PC-9 (cell line): ENCODE data around the gene ZNF417. TPM values are rescaled to one million over a fixed set of nuclear protein-coding genes. Genes with fewer than 3 reads are reported as not detected.
"Not testable (repeated sequence)": the region's sequence is repeated elsewhere in the genome, so short reads cannot be mapped to it uniquely, and the experiment has no call there.

Experiments
- BruUV-seq: library from RNA; stranded (reverse); fragments of 400-500 nt; replicated peaks from 2 replicates; lab custom pipeline; 2021; lab: Mats Ljungman, UMichigan
- CTCF ChIA-PET: fragments of 300-600 bp; sonication (Branson Sonifier 250); formaldehyde crosslinking; loops from one replicate; lab custom pipeline; 2022; ENCODE audit warnings: antibody characterized with exemption; lab: Charles Lee
- POLR2A ChIA-PET: fragments of 300-600 bp; sonication (Branson Sonifier 250); formaldehyde crosslinking; loops from one replicate; lab custom pipeline; 2022; ENCODE audit warnings: antibody characterized with exemption; ENCODE audit not compliant: unreplicated experiment; lab: Charles Lee
- DNase-seq, 2 experiments: peaks; one replicate each; pipeline versions ENCODE4 v3.0.0 to v3.0.0-alpha.2; 2015 to 2022; ENCODE audit warnings: mixed read lengths in 1 of 2
- H2AFZ ChIP-seq: fragments of 200-600 bp; sonication (generic); 2 replicates; pipeline ENCODE4 v1.8.1; 2017; ENCODE audit warnings: antibody characterized with exemption
- H3F3A ChIP-seq: fragments of 200-600 bp; sonication (generic); 2 replicates; pipeline ENCODE4 v1.8.1; 2017; ENCODE audit warnings: antibody characterized with exemption, mild to moderate bottlenecking, low read depth; ENCODE audit not compliant: insufficient read depth
- H3K27ac ChIP-seq: fragments of 200-600 bp; sonication (generic); 2 replicates; pipeline ENCODE4 v1.6.1; 2016; ENCODE audit warnings: mixed run types
- H3K27me3 ChIP-seq: fragments of 200-600 bp; sonication (generic); 2 replicates; pipeline ENCODE4 v1.6.1; 2016; ENCODE audit warnings: low read depth, mixed run types; ENCODE audit not compliant: insufficient read depth
- H3K36me3 ChIP-seq: fragments of 200-600 bp; sonication (generic); 2 replicates; pipeline ENCODE4 v1.6.1; 2016; ENCODE audit warnings: low read depth, mixed run types
- H3K4me1 ChIP-seq: fragments of 200-600 bp; sonication (generic); replicated peaks from 2 replicates; pipeline ENCODE4 v1.6.1; 2016; ENCODE audit warnings: mixed run types; ENCODE audit not compliant: insufficient read depth
- H3K4me2 ChIP-seq: fragments of 200-600 bp; sonication (generic); 2 replicates; pipeline ENCODE4 v1.6.1; 2017; ENCODE audit warnings: mixed run types
- H3K4me3 ChIP-seq: fragments of 200-600 bp; sonication (generic); 2 replicates; pipeline ENCODE4 v1.6.1; 2016; ENCODE audit warnings: mixed run types
- H3K79me2 ChIP-seq: fragments of 200-600 bp; sonication (generic); 2 replicates; pipeline ENCODE4 v1.6.1; 2017; ENCODE audit warnings: low read depth, mixed run types
- H3K9me2 ChIP-seq: fragments of 200-600 bp; sonication (generic); 2 replicates; pipeline ENCODE4 v1.8.1; 2017; ENCODE audit warnings: mild to moderate bottlenecking; ENCODE audit not compliant: insufficient read depth
- H3K9me3 ChIP-seq: fragments of 200-600 bp; sonication (generic); 2 replicates; pipeline ENCODE4 v1.8.1; 2016; ENCODE audit warnings: low read depth; ENCODE audit not compliant: insufficient read depth
- H4K20me1 ChIP-seq: fragments of 200-600 bp; sonication (generic); 2 replicates; pipeline ENCODE4 v1.8.1; 2017; ENCODE audit not compliant: insufficient read depth
- CTCF ChIP-seq: fragments of 200-600 bp; sonication (generic); conservative IDR thresholded peaks from 2 replicates; pipeline ENCODE4 v1.6.1; 2017; ENCODE audit warnings: mixed run types, antibody characterized with exemption, mild to moderate bottlenecking, moderate library complexity
- EZH2 ChIP-seq: fragments of 200-600 bp; sonication (generic); IDR thresholded peaks from 2 replicates; pipeline ENCODE4 v1.8.0; 2017; ENCODE audit warnings: antibody characterized with exemption, low read depth
- intact Hi-C: fragments of 100-400 bp; cut with micrococcal nuclease; formaldehyde crosslinking; loops from one replicate; pipeline ENCODE4 v1.10.0; 2022; ENCODE audit not compliant: unreplicated experiment
- total RNA-seq: library from RNA; stranded (reverse); gene quantifications from 2 replicates; pipeline ENCODE4 v1.2.3, GENCODE V29; 2021

Gene ZNF417
- total RNA-seq, 1 experiment from 2014 or later: 19.6 TPM

DNA sequence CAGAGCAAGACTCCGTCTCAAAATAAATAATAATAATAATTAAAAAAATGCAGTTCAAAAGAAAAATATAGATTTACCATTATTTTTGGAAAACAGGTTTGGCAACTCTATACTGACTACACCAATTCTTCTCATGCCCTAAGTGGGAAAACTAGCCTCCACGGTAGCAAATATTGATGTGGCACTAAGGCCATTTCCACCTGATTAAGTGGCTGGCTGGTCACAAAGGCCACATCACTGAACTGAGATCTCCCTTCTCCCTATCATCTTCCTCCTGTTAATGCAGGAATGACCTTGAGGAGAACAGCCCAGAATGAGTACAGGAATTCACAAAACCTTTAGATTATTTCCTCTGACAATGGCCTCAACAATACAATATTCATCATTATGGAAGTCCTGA is 46.2 kb downstream of the ZNF417 start:
- no peaks in the 10 kb centered on the region for H3K9me2 ChIP-seq
- peaks cover 82% of the 10 kb centered on the region for H3K9me3 ChIP-seq
- no peaks in the 10 kb centered on the region for H4K20me1 ChIP-seq
- ChIA-PET CTCF (no interaction called here), POLR2A (no interaction called here)
- no peak overlapping the region for H3K4me2 ChIP-seq
- intact Hi-C loops: no loop called here
- peaks cover 67% of the 10 kb centered on the region for H3K36me3 ChIP-seq
- H3K27me3 ChIP-seq: no peaks in the 10 kb centered on the region
- no peak for TF ChIP-seq CTCF
- TF ChIP-seq EZH2: no peak
- peaks cover 26% of the 10 kb centered on the region for H3F3A ChIP-seq
- no peak overlapping the region for H2AFZ ChIP-seq
- no peaks in the 10 kb centered on the region for H3K4me1 ChIP-seq
- no peak overlapping the region for H3K27ac ChIP-seq
- no peak for DNase-seq
- H3K4me3 ChIP-seq: no peak overlapping the region
- H3K79me2 ChIP-seq: no peaks in the 10 kb centered on the region; the same call in 1 of the 2 replicates
- no TSS peak for BruUV-seq

DNA sequence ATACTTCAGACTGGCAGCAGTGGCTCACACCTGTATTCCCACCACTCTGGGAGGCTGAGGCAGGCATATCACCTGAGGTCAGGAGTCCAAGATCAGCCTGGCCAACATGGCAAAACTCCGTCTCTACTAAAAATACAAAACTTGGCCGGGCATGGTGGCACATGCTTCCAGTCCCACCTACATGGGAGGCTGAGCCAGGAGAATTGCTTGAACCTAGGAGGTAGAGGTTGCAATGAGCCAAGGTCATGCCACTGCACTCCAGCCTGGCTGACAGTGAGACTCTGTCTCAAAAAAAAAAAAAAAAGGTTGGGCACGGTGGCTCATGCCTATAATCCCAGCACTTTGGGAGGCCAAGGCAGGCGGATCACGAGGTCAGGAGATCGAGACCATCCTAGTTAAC is 46.7 kb downstream of the ZNF417 start:
- Histone ChIP-seq H3K9me3 (peaks cover 83% of the 10 kb centered on the region), H3F3A (peaks cover 26% of the 10 kb centered on the region), H3K36me3 (peaks cover 71% of the 10 kb centered on the region)
- CTCF ChIA-PET, H3K9me2 ChIP-seq, H4K20me1 ChIP-seq, H2AFZ ChIP-seq, DNase-seq, H3K4me1 ChIP-seq, H3K4me3 ChIP-seq, POLR2A ChIA-PET, H3K27ac ChIP-seq, H3K27me3 ChIP-seq, intact Hi-C loops, BruUV-seq, H3K79me2 ChIP-seq, H3K4me2 ChIP-seq: not testable (repeated sequence)

DNA sequence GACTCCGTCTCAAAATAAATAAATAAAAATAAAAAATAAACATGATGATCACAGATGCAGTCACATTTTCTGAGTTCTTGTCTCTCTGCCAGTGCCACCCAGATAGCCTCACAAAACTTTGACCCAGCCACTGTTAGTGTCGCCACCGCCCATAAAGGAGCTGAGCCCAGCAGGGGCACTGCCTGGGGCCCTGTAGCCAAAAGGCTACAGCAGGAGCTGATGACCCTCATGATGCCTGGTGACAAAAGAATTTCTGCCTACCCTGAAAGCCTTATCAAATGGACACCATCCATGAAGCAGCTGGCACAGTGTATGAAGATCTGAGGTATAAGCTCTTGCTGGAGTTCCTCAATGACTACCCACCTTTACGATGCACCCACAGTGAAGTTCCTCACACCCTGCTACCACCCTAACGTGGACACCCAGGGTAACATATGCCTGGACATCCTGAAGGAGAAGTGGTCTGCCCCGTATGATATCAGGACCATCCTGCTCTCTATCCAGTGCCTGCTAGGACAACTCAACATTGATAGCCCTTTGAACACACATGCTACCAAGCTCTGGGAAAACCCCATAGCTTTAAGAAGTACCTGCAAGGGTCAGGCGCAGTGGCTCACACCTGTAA is 48.4 kb downstream of the ZNF417 start:
- Histone ChIP-seq H3K4me3 (no peak overlapping the region), H2AFZ (no peak overlapping the region), H3F3A (peaks cover 25% of the 10 kb centered on the region), H3K4me1 (no peaks in the 10 kb centered on the region), H3K36me3 (peaks cover 68% of the 10 kb centered on the region), H3K4me2 (no peak overlapping the region), H4K20me1 (no peaks in the 10 kb centered on the region), H3K9me3 (peaks cover 73% of the 10 kb centered on the region), H3K27me3 (no peaks in the 10 kb centered on the region), H3K79me2 (no peaks in the 10 kb centered on the region; the same call in 1 of the 2 replicates), H3K27ac (no peak overlapping the region), H3K9me2 (no peaks in the 10 kb centered on the region)
- POLR2A ChIA-PET: no interaction called here
- TF ChIP-seq EZH2 (no peak), CTCF (no peak)
- BruUV-seq: no TSS peak
- CTCF ChIA-PET: no interaction called here
- DNase-seq: no peak
- intact Hi-C loops: no loop called here

Other genes starting within 250 kb of the ZNF417 start
- not detected in 2 replicates for gene ZSCAN4, start 247.7 kb downstream of the ZNF417 start, total RNA-seq
- gene ZNF551, start 234.6 kb downstream of the ZNF417 start, total RNA-seq: 9.6 and 9.8 TPM in 2 replicates
- gene ZNF154, start 207.4 kb downstream of the ZNF417 start, total RNA-seq: 0.17 and 0.20 TPM in 2 replicates
- gene ZNF671, start 189.0 kb downstream of the ZNF417 start, total RNA-seq: 0.83 and 1.4 TPM in 2 replicates
- gene ZNF776, start 169.8 kb downstream of the ZNF417 start, total RNA-seq: 16.9 and 17.8 TPM in 2 replicates
- 19.0 and 21.3 TPM in 2 replicates for gene ZNF586, start 146.9 kb downstream of the ZNF417 start, total RNA-seq
- 14.3 and 15.1 TPM in 2 replicates for gene ZNF552, start 101.7 kb downstream of the ZNF417 start, total RNA-seq
- 21.2 and 25.2 TPM in 2 replicates for gene ZNF587B, start 86.3 kb downstream of the ZNF417 start, total RNA-seq
- 62.2 and 68.0 TPM in 2 replicates for gene ZNF587, start 66.7 kb downstream of the ZNF417 start, total RNA-seq
- 8.6 and 12.2 TPM in 2 replicates for gene ZNF814, start 27.6 kb downstream of the ZNF417 start, total RNA-seq
- gene ZNF418, start 18.8 kb upstream of the ZNF417 start, total RNA-seq: 4.8 and 7.5 TPM in 2 replicates
- gene ZNF256, start 31.1 kb upstream of the ZNF417 start, total RNA-seq: 6.3 and 6.4 TPM in 2 replicates
- not detected in 2 replicates for gene C19orf18, start 57.9 kb upstream of the ZNF417 start, total RNA-seq
- gene ZNF606, start 86.2 kb upstream of the ZNF417 start, total RNA-seq: 16.3 and 21.6 TPM in 2 replicates
- not detected in 2 replicates for gene ZSCAN1, start 117.4 kb upstream of the ZNF417 start, total RNA-seq
- 0.15 TPM in 1 of 2 replicates, not detected in the other for gene ZNF135, start 142.7 kb upstream of the ZNF417 start, total RNA-seq
- gene ZSCAN18, start 181.6 kb upstream of the ZNF417 start, total RNA-seq: 76.3 and 90.5 TPM in 2 replicates
- 10.6 and 16.1 TPM in 2 replicates for gene ZNF329, start 234.2 kb upstream of the ZNF417 start, total RNA-seq